Measurements from ENCODE around the gene HECA. TPM values are rescaled to one million over a fixed set of nuclear protein-coding genes. Genes with fewer than 3 reads are reported as not detected.
"Not testable (repeated sequence)": the region's sequence is repeated elsewhere in the genome, so short reads cannot be mapped to it uniquely, and the experiment has no call there.

Gene HECA
- total RNA-seq, result 10 to 100 TPM; 73.3 to 78.2 TPM

DNA sequence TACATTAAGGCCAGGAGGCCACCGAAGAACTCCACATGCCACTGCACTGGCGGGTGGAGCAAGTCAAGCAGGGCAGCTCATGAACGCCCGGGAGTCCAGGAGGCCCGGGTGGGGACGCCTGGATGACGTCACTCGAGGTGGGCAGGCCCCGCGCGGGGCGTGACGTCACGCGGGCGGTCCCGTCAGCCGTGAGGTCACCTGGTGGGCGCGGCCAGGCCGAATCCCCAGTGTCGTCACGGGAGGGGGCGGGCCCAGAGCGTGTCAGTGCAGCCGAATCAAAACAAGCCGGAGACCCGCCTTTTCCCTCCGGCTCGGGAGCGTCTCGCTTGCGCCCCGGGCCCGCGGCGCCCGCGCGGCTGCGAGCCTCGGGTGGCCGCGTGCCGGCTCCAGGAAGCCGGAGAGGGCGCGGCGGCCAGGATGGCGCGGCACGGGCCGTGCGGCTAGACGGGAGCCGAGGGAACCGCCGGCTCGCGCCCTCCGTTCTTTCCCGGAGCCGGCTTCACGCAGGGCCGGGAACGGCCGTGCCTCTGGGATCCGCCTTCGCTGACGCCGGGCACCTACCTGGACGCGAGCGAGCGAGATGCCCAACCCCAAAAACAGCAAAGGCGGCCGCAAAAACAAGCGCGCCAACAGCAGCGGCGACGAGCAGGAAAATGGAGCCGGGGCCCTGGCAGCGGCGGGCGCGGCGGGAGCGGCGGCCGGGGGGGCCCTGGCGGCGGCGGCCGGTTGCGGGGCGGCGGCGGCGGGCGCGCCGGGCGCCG, at the start of gene HECA:
Gene HECA, plus strand, starts transcription at position 264 of the 761 bp plus-strand sequence. Its CDS starts 317 bp downstream, at position 581.
- DNase-seq, result peak; percentile 100
- Mint-ChIP-seq H3K36me3 (peaks cover 15% of the 10 kb centered on the region), H3K4me3 (peak within 1 kb of the TSS; percentile 82), H3K27ac (peak within 1 kb of the TSS; percentile 89), H3K4me1 (peaks cover 53% of the 10 kb centered on the region), H3K9me3 (no peaks in the 10 kb centered on the region), H3K27me3 (no peaks in the 10 kb centered on the region)
- POLR2A ChIA-PET, result interaction anchor here (0.7 to 1.3 kb wide), 6 partner anchors 9 to 240 kb away, joined by 3 to 12 read pairs (median 3); no protein-coding TSS in a partner anchor
- ATAC-seq (ENCODE audit: low read depth), result peak; percentile 72

GRCh38 chr6:139091826-139092225, 43.1 kb upstream of the HECA start:
- no peak for DNase-seq
- no peak overlapping the region for H3K4me3 Mint-ChIP-seq
- no peaks in the 10 kb centered on the region for H3K27me3 Mint-ChIP-seq
- no peaks in the 10 kb centered on the region for H3K4me1 Mint-ChIP-seq
- POLR2A ChIA-PET, result no interaction called here
- no peak overlapping the region for H3K27ac Mint-ChIP-seq
- peaks cover 4% of the 10 kb centered on the region for H3K36me3 Mint-ChIP-seq
- no peak for ATAC-seq (ENCODE audit: low read depth)
- H3K9me3 Mint-ChIP-seq, result peaks cover 10% of the 10 kb centered on the region

GRCh38 chr6:139099984-139100383, 34.9 kb upstream of the HECA start:
- Mint-ChIP-seq H3K4me3 (no peak overlapping the region), H3K27me3 (no peaks in the 10 kb centered on the region), H3K4me1 (peaks cover 7% of the 10 kb centered on the region), H3K36me3 (peaks cover 2% of the 10 kb centered on the region), H3K27ac (no peak overlapping the region), H3K9me3 (peaks cover 3% of the 10 kb centered on the region)
- POLR2A ChIA-PET, result no interaction called here
- DNase-seq, result no peak
- ATAC-seq (ENCODE audit: low read depth), result no peak

DNA sequence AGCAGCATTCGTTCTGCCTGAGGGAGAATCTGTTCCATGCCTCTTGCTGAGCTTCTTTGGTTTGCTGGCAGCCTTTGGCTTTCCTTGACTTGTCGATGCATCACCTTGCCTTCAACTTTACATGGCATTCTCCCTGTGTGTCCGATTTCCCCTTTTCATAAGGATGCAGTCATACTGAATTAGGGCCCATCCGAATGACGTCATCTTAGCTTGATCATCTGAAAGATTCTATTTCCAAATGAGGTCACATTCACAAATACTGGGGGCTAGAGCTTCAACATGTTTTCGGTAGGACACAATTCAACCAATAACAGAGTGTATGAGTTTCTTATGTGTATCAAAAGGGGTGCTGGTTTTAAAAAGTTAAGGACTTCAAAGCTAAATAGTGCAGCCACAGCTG, 27.8 kb upstream of the HECA start:
- peaks cover 4% of the 10 kb centered on the region for H3K9me3 Mint-ChIP-seq
- DNase-seq, result no peak
- H3K27ac Mint-ChIP-seq, result no peak overlapping the region
- peaks cover 8% of the 10 kb centered on the region for H3K4me1 Mint-ChIP-seq
- no peaks in the 10 kb centered on the region for H3K36me3 Mint-ChIP-seq
- ATAC-seq (ENCODE audit: low read depth), result no peak
- POLR2A ChIA-PET, result no interaction called here
- H3K4me3 Mint-ChIP-seq, result no peak overlapping the region
- no peaks in the 10 kb centered on the region for H3K27me3 Mint-ChIP-seq

GRCh38 chr6:139108378-139108777, 26.5 kb upstream of the HECA start:
- ATAC-seq (ENCODE audit: low read depth) (no peak), DNase-seq (no peak)
- H3K9me3 Mint-ChIP-seq, result peaks cover 4% of the 10 kb centered on the region
- no peaks in the 10 kb centered on the region for H3K36me3 Mint-ChIP-seq
- H3K4me3 Mint-ChIP-seq, result no peak overlapping the region
- H3K27ac Mint-ChIP-seq, result no peak overlapping the region
- POLR2A ChIA-PET, result no interaction called here
- peaks cover 18% of the 10 kb centered on the region for H3K4me1 Mint-ChIP-seq
- no peaks in the 10 kb centered on the region for H3K27me3 Mint-ChIP-seq

GRCh38 chr6:139109558-139109957, 25.3 kb upstream of the HECA start:
- ATAC-seq (ENCODE audit: low read depth) (no peak), DNase-seq (no peak)
- Mint-ChIP-seq H3K4me1 (peaks cover 26% of the 10 kb centered on the region), H3K27me3 (no peaks in the 10 kb centered on the region), H3K4me3 (no peak overlapping the region), H3K9me3 (peaks cover 1% of the 10 kb centered on the region), H3K36me3 (no peaks in the 10 kb centered on the region), H3K27ac (peak overlapping the region; percentile 9)
- POLR2A ChIA-PET, result no interaction called here

DNA sequence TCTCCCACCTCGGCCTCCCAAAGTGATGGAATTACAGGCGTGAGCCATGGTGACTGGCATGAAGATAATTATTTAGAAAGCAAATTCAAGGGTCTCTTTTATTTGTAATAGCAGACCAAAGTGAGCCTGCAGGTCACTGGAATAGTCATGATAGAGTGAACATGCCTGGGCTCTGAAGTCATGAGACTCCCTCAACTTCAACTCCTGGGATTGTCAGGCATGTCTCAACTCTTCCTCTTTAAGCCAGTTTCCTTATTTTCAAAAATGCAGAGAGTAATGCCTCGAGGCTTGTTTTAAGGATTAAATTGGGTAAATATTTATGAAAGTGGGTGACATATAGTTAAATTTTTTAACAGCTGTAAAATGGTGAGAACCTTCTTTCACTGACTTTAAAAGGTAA, 22.7 kb upstream of the HECA start:
- peaks cover 1% of the 10 kb centered on the region for H3K9me3 Mint-ChIP-seq
- H3K27ac Mint-ChIP-seq, result no peak overlapping the region
- DNase-seq (no peak), ATAC-seq (ENCODE audit: low read depth) (no peak)
- POLR2A ChIA-PET, result interaction anchor here (0.9 to 1.7 kb wide), 2 partner anchors 11 to 262 kb away, joined by 3 to 5 read pairs; partner anchors contain the start of gene CITED2
- H3K4me1 Mint-ChIP-seq, result peaks cover 43% of the 10 kb centered on the region
- no peaks in the 10 kb centered on the region for H3K27me3 Mint-ChIP-seq
- no peaks in the 10 kb centered on the region for H3K36me3 Mint-ChIP-seq
- H3K4me3 Mint-ChIP-seq, result no peak overlapping the region

DNA sequence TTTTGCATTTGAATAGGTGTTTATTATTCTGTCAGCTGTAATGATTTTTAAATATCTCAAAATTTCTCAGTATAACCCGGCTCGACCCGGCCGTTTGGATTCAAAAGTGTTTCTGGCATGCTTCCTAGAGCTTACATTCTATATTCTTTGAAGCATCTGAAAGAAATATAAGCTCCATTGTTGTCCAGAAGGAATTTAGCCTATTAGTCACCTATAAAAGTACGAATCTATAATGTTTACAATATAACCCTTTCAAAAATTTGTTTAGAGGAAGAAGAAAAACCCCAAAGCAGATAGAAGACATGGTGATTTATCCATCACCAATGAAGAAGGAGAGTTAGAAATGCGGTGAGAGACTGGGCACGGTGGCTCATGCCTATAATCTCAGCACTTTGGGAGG, 22.3 kb upstream of the HECA start:
- peaks cover 1% of the 10 kb centered on the region for H3K9me3 Mint-ChIP-seq
- H3K36me3 Mint-ChIP-seq, result no peaks in the 10 kb centered on the region
- H3K4me3 Mint-ChIP-seq, result peak overlapping the region; percentile 76
- peak overlapping the region; percentile 91 for H3K27ac Mint-ChIP-seq
- no peak for DNase-seq
- ATAC-seq (ENCODE audit: low read depth), result no peak
- peaks cover 43% of the 10 kb centered on the region for H3K4me1 Mint-ChIP-seq
- POLR2A ChIA-PET, result interaction anchor here (0.9 to 1.7 kb wide), 4 partner anchors 11 to 262 kb away, joined by 3 to 5 read pairs (median 4); partner anchors contain the start of gene CITED2
- no peaks in the 10 kb centered on the region for H3K27me3 Mint-ChIP-seq

- H3K4me1 Mint-ChIP-seq, result peaks cover 40% of the 10 kb centered on the region
- peaks cover 13% of the 10 kb centered on the region for H3K9me3 Mint-ChIP-seq
- no peak for ATAC-seq (ENCODE audit: low read depth)
- POLR2A ChIA-PET, result no interaction called here
- H3K27me3 Mint-ChIP-seq, result no peaks in the 10 kb centered on the region
- no peak overlapping the region for H3K27ac Mint-ChIP-seq
- no peak for DNase-seq
- H3K36me3 Mint-ChIP-seq, result peaks cover 8% of the 10 kb centered on the region
- no peak overlapping the region for H3K4me3 Mint-ChIP-seq
Measured at GRCh38 chr6:139114746-139115145, 20.1 kb upstream of the HECA start.

DNA sequence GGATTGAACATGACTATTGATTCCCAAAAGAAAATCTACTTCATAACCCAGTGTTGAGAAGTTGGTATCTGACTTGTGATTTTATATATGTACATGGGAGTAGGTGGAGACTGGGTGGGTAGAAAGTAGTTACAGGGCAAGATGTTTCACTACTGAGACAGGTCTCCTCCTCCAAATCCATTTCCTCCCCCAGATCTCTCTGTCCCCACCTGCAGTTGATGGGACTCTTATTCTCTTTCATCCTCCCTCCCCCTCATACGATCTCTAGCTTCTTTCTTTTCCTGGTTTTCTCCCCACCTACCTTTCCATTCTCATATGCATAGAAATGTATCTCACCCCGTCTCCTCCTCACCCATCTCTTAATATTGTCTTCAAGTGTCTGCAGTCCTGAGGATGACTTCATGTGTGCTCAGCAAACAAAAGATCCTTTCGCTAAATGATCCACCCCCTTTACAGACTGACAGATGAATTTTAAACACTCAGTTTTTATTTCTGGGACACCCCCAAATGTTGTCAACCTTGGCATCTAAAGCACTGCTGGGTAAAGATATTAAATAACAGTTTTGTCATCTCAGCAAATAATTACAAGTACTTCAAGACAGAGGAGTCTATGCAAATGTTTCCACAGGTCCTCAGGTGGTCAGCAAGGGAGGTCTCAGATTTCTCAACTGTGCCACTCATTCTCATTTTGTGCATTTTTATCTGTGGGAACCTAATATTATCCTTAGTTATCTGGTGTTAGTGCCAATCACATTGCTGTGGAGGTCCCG, 18.7 kb upstream of the HECA start:
- H3K9me3 Mint-ChIP-seq, result peaks cover 21% of the 10 kb centered on the region
- no peaks in the 10 kb centered on the region for H3K27me3 Mint-ChIP-seq
- peaks cover 16% of the 10 kb centered on the region for H3K36me3 Mint-ChIP-seq
- H3K4me1 Mint-ChIP-seq, result peaks cover 40% of the 10 kb centered on the region
- H3K4me3 Mint-ChIP-seq, result peak overlapping the region; percentile 53
- peak overlapping the region; percentile 54 for H3K27ac Mint-ChIP-seq
- ATAC-seq (ENCODE audit: low read depth) (no peak), DNase-seq (no peak)
- POLR2A ChIA-PET, result interaction anchor here (1.3 kb wide), 1 partner anchor 259 kb away, joined by 3 read pairs; no protein-coding TSS in a partner anchor

DNA sequence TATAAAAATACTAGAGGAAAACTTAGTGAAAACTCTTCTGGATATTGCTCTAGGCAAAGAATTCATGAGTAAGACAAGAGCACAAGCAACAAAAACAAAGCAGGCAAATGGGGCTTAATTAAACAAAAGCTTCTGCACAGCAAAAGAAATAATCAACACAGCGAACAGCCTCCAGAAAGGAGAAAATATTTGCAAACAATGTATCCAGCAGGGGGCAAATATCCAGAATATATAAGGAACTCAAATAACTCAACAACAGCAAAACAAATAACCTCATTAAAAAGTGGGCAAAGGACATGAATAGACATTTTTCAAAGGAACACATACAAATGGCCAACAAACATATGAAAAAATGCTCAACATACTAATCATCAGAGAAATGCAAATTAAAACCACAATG, 17.1 kb upstream of the HECA start:
- H3K9me3 Mint-ChIP-seq, result peaks cover 21% of the 10 kb centered on the region
- peaks cover 17% of the 10 kb centered on the region for H3K36me3 Mint-ChIP-seq
- peaks cover 34% of the 10 kb centered on the region for H3K4me1 Mint-ChIP-seq
- no peak overlapping the region for H3K4me3 Mint-ChIP-seq
- ATAC-seq (ENCODE audit: low read depth) (no peak), DNase-seq (no peak)
- no peak overlapping the region for H3K27ac Mint-ChIP-seq
- POLR2A ChIA-PET, result interaction anchor here (0.6 to 1.6 kb wide), 3 partner anchors 20 to 256 kb away, joined by 3 to 4 read pairs (median 3); partner anchors contain the start of gene CITED2
- H3K27me3 Mint-ChIP-seq, result no peaks in the 10 kb centered on the region

- H3K4me1 Mint-ChIP-seq, result peaks cover 22% of the 10 kb centered on the region
- no peaks in the 10 kb centered on the region for H3K27me3 Mint-ChIP-seq
- POLR2A ChIA-PET, result interaction anchor here (0.7 kb wide), 1 partner anchor 19 kb away, joined by 4 read pairs; no protein-coding TSS in a partner anchor
- no peak for ATAC-seq (ENCODE audit: low read depth)
- DNase-seq, result no peak
- no peak overlapping the region for H3K4me3 Mint-ChIP-seq
- no peak overlapping the region for H3K27ac Mint-ChIP-seq
- peaks cover 17% of the 10 kb centered on the region for H3K36me3 Mint-ChIP-seq
- H3K9me3 Mint-ChIP-seq, result peaks cover 21% of the 10 kb centered on the region
Measured at GRCh38 chr6:139119552-139119951, 15.3 kb upstream of the HECA start.

DNA sequence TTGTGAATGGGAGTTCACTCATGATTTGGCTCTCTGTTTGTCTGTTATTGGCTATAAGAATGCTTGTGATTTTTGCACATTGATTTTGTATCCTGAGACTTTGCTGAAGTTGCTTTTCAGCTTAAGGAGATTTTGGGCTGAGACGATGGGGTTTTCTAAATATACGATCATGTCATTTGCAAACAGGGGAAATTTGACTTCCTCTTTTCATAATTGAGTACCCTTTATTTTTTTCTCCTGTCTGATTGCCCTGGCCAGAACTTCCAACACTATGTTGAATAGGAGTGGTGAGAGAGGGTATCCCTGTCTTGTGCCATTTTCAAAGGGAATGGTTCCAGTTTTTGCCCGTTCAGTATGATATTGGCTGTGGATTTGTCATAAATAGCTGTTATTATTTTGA, 12.1 kb upstream of the HECA start:
- peaks cover 18% of the 10 kb centered on the region for H3K9me3 Mint-ChIP-seq
- H3K27ac Mint-ChIP-seq; POLR2A ChIA-PET; H3K27me3 Mint-ChIP-seq; ATAC-seq (ENCODE audit: low read depth); H3K4me3 Mint-ChIP-seq; DNase-seq: not testable (repeated sequence)
- H3K4me1 Mint-ChIP-seq, result peaks cover 31% of the 10 kb centered on the region
- H3K36me3 Mint-ChIP-seq, result peaks cover 17% of the 10 kb centered on the region
